ENCODE results near the gene ABHD1. TPM values are rescaled to one million over a fixed set of nuclear protein-coding genes. Genes with fewer than 3 reads are reported as not detected.

Gene ABHD1
- total RNA-seq, 1 donor from 2014 or later = 0.35 TPM

DNA sequence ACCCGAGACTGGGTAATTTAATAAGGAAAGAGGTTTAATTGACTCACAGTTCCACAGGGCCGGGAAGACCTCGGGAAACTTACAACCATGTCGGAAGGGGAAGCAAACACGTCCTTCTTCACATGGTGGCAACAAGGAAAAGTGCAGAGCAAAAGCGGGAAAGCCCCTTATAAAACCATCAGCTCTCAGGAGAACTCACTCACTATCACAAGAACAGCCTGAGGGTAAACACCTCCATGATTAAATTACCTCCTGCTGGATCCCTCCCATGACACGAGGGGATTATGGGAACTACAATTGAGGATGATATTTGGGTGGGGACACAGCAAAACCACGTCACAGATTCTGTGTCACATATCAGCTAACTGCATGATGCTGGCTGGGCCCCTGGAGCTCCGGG, 36.6 kb downstream of the ABHD1 start:
- TF ChIP-seq, protein P1, sequence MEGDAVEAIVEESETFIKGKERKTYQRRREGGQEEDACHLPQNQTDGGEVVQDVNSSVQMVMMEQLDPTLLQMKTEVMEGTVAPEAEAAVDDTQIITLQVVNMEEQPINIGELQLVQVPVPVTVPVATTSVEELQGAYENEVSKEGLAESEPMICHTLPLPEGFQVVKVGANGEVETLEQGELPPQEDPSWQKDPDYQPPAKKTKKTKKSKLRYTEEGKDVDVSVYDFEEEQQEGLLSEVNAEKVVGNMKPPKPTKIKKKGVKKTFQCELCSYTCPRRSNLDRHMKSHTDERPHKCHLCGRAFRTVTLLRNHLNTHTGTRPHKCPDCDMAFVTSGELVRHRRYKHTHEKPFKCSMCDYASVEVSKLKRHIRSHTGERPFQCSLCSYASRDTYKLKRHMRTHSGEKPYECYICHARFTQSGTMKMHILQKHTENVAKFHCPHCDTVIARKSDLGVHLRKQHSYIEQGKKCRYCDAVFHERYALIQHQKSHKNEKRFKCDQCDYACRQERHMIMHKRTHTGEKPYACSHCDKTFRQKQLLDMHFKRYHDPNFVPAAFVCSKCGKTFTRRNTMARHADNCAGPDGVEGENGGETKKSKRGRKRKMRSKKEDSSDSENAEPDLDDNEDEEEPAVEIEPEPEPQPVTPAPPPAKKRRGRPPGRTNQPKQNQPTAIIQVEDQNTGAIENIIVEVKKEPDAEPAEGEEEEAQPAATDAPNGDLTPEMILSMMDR (IDR thresholded peaks at IDR 0.05) = no peak
- H3K9me3 ChIP-seq = no peaks in the 10 kb centered on the region

DNA sequence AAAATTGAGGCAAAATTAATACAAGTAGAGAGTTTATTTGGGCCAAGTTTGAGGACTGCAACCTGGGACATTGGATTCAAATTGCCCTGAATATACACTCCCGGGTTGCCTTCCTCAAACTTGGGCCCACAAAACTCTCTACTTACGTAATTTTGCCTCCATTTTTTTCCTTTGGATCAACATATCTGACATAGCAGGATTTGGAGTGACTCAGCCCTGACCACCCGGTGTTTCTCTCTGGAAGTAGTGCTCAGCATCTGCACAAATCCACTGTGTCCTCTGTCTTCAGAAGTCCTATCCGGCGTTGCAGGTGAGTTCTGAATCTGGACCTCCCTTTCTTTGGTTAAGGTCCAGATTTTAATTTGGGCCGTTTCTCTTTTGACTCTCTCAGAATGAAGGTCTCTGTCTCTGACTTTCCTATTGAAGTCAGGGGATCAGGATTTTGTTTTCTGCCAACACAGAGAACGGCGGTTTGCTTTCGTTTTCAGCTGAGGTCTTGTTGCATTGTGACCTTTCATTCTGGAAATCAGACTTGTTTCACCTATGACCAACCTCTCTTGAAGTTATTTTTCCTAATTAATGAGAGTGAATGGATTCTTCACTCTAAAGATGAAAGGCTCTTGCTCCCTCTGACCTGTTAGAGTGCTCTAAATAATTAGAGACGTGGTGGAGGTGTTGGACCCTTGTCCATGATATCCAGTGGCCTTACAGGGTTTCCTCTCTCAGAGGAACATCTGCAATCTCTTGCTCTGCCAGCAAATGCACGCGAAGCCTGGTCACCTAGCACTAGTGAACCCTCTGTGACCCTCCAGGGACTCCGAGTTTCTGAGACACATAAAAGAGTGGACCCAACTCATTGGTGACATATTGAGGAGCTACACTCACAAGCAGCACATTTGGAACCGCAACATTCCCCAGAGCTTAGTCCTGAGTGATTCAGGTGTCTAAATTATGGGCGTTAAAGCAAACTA, 38.8 kb downstream of the ABHD1 start:
- no peaks in the 10 kb centered on the region for H3K36me3 ChIP-seq
- no peaks in the 10 kb centered on the region for H3K9me3 ChIP-seq
- H3K27ac ChIP-seq = no peak overlapping the region
- no peaks in the 10 kb centered on the region for H3K27me3 ChIP-seq
- ATAC-seq = no peak
- H3K4me1 ChIP-seq = no peaks in the 10 kb centered on the region
- TF ChIP-seq, protein P1 (IDR thresholded peaks at IDR 0.05) = no peak
- H3K4me3 ChIP-seq = no peak overlapping the region
- DNase-seq = no peak
- intact Hi-C loops (cut with DNase I) = no loop called here

More for the DNA sequence above, 36.6 kb downstream of the ABHD1 start:
- Histone ChIP-seq H3K4me1 (no peaks in the 10 kb centered on the region), H3K27me3 (no peaks in the 10 kb centered on the region), H3K4me3 (no peak overlapping the region), H3K36me3 (no peaks in the 10 kb centered on the region), H3K27ac (no peak overlapping the region)
- ATAC-seq = no peak
- DNase-seq = no peak
- intact Hi-C loops (cut with DNase I) = no loop called here

DNA sequence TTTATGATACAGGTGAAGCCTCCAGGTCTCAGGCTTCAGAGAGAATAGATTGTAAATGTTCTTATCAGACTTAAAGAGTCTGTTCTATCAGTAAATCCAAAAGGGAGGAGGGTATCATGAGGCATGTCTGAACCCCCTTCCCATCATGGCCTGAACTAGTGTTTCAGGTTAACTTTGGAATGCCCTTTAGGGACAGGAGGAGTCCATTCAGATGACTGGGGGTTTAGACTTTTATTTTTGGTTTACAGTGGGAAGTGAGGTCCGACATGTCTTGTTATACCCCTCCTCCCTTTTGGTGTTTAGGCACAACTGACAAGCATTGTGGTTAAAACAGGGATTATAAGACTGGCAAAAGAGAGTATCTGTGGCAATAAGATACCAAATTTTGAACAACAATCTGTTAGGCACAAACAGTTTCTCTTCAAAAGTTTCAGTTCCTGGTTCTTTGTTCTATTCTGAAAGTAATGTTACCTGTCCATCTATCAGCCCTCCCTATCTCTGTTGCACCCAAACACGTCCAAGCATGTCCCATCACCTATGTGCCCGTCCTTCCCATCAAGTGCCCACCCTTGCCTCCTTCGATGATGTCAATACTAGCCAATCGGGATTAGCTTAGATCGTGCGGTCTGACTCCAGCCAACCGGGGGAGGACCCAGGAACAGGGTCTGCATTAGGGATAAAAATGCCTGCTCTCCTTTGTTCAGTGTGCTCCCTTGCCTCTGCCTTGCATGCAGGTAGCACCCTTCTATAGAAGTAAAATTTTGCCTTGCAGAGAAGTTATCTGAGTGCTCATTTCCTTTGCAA, 41.5 kb downstream of the ABHD1 start:
- Histone ChIP-seq H3K27ac (no peak overlapping the region), H3K4me1 (peaks cover 4% of the 10 kb centered on the region), H3K9me3 (no peaks in the 10 kb centered on the region), H3K4me3 (no peak overlapping the region), H3K36me3 (no peaks in the 10 kb centered on the region), H3K27me3 (no peaks in the 10 kb centered on the region)
- intact Hi-C loops (cut with DNase I) = no loop called here
- TF ChIP-seq, protein P1 (IDR thresholded peaks at IDR 0.05) = no peak
- no peak for DNase-seq
- no peak for ATAC-seq

DNA sequence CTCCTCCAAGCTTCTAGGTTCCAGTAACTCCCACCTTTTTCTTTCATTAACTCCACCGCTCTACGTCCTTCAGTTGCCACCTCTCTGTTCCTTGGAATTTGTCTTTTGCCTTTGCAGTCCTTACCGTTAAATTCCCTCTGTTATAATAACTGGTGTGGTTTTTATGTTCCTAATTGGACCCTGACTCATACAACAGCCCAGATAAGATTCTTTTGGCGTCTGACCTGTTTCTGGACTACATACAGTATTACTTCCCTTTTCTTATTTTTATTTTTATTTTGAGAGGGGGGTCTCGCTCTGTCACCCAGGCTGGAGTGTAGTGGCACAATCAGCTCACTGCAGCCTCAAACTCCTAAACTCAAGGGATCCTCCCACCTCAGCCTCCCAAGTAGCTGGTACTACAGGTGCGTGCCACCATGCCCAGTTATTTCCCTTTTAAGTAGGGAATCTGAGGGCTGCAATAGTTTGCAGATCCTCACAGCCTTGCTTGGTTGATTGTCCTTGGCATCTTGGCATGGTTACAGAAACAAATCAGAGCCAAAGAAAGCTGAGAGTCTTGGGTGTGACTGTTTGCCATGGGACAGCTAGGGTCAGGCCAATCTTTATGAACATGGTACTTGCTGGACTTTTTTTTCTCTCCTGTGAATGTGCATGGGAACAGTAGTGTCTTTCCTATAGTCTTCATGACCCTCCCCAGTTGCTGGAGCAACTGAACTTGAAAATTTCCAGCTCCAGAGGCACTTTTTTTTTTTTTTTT, 47.1 kb downstream of the ABHD1 start:
- ATAC-seq = no peak
- no peak for DNase-seq
- no peak overlapping the region for H3K27ac ChIP-seq
- peaks cover 12% of the 10 kb centered on the region for H3K4me1 ChIP-seq
- intact Hi-C loops (cut with DNase I) = no loop called here
- no peaks in the 10 kb centered on the region for H3K27me3 ChIP-seq
- H3K9me3 ChIP-seq = no peaks in the 10 kb centered on the region
- TF ChIP-seq, protein P1 (IDR thresholded peaks at IDR 0.05) = no peak
- H3K36me3 ChIP-seq = no peaks in the 10 kb centered on the region
- no peak overlapping the region for H3K4me3 ChIP-seq

DNA sequence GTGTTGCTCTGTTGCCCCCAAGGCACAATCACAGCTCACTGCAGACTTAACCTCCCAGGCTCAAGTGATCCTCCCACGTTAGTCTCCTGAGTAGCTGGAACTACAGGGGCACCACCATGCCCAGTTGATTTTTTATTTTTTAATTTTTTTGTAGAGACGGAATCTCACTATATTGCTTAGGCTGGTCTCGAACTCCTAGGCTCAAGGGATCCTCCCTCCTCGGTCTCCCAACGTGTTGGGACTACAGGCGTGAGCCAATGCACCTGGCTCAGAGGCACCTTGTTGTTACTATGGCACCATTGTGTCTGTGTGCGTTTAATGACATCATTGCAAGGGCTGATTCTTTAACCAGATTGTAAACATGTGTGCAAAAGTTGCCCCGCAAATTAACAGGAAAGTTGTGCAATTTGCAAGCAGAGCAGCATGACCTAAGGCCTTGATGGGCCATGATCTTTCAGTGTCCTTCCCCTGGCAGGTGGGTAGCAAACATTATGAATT, 47.8 kb downstream of the ABHD1 start:
- no peak for ATAC-seq
- H3K4me3 ChIP-seq = no peak overlapping the region
- no peaks in the 10 kb centered on the region for H3K36me3 ChIP-seq
- no peaks in the 10 kb centered on the region for H3K27me3 ChIP-seq
- DNase-seq = no peak
- intact Hi-C loops (cut with DNase I) = no loop called here
- TF ChIP-seq, protein P1 (IDR thresholded peaks at IDR 0.05) = no peak
- H3K4me1 ChIP-seq = peaks cover 12% of the 10 kb centered on the region
- no peak overlapping the region for H3K27ac ChIP-seq
- no peaks in the 10 kb centered on the region for H3K9me3 ChIP-seq

Data from upper lobe of right lung (tissue), 1 donor.